ENCODE measurements around the gene POGZ.

DNA sequence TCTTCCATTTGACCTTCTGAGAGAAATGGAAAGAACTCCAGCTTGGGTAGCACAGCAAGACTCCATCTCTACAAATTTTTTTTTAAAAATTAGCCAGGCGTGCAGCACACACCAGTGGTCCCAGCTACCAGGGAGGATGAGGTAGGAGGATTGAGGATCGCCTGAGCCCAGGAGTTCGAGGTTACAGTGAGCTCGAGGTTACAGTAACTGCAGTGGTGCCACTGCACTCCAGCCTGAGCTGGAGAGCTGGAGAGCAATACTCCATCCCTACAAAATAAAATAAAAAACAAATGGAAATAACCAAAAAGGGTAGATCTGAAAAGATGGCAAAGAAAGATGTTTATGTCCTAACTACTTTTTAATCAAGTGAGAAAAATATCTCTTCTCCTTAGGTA is 14.5 kb downstream of the POGZ start:
- TF ChIP-seq CTCF (IDR thresholded peaks at IDR 0.05; ENCODE audit: poor library complexity) (no peak), EZH2 (IDR thresholded peaks at IDR 0.05; ENCODE audit: borderline replicate concordance) (no peak)

All from hepatocyte (in vitro differentiated cells).